ENCODE data around the gene FAM210B.
"Not testable (repeated sequence)": the region's sequence is repeated elsewhere in the genome, so short reads cannot be mapped to it uniquely, and the experiment has no call there.

The FAM210B gene

DNA sequence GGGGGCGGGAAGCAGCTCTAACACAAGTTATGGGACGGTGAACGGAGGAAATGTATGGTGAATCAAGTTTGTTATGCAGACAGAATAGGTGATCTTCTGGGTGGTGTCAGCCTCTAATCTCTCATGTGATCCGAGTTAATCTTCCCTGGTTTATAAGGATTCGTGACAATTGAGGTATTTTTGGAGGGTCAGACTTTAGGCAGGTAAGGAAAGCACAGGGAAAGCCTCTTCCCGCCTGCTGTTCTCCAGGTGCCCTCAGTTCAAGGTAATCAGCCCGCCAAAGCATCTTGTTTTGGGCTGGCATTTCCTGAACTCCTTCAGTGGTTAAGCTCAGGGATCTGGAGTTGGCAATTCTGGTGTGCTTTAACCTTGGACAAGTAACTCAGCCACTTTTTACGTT, 34.9 kb downstream of the FAM210B start:
- no peak for DNase-seq

- DNase-seq: no peak
These were observed 36.4 kb downstream of the FAM210B start for GRCh38 chr20:56395166-56395565.

DNA sequence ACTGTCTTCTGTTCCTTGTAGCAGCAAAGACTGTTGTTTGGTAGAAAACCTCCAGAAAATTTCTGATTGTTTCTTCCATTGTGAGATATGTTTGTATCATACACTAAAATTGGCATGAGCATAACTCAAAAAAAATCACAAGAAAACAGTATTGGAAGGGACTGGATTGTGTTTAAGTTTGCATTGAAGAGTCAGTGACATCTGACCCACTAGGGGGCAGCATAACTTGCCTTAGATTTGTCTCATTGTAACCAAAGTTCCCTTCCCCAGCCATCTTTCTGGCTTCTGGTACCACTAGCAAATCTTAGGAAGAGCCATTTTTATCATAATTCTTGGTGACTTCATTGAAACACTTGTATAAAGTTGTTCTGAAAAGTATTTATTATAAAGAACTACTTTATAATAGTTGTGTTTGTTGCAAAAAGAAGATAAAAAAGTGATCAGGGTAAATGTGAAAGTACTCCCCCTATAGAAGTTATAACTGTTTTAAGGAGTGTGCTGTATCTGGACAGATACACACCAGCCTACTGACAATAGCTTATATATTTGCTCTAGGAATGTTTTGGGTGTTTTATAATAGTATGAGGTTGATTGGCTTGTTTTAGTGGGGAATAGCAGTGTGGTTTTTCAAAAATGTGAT, 41.3 kb downstream of the FAM210B start:
- peak; percentile 11 for DNase-seq

- DNase-seq: no peak
These were observed 44.7 kb downstream of the FAM210B start for GRCh38 chr20:56403465-56403864.

GRCh38 chr20:56405356-56405755, 46.6 kb downstream of the FAM210B start:
- not testable (repeated sequence) for DNase-seq

DNA sequence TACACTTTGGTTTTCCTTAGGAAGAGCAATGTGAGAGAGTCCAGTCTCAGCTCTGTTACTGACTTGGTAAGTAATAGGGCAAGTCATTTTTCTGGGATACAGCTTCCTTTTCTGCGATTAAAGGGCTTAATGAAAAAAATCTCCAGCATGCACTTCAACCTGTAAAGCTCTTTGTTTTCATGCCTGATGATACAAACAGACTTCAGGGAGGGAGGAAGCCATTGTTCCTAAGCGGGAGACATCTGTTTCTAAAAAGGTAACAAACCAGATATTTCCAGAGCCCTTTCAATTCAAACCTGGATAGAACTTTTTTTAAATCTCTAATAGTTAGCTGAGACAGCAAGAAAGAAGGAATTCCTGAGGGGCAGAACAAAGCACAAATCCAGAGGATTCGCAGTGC, 48.1 kb downstream of the FAM210B start:
- DNase-seq: no peak

GRCh38 chr20:56409521-56409920, 50.7 kb downstream of the FAM210B start:
- DNase-seq: peak; percentile 57

GRCh38 chr20:56409956-56410355, 51.2 kb downstream of the FAM210B start:
- no peak for DNase-seq

GRCh38 chr20:56411287-56411686, 52.5 kb downstream of the FAM210B start:
- DNase-seq: not testable (repeated sequence)

GRCh38 chr20:56411759-56412472, 53.1 kb downstream of the FAM210B start, which contains the start of gene CASS4:
TSS of gene CASS4 (plus strand) at chr20:56412260. CDS start at chr20:56412459, 199 bp downstream.
- peak; percentile 87 for DNase-seq

- DNase-seq: no peak
These were observed 53.7 kb downstream of the FAM210B start for GRCh38 chr20:56412473-56412790.

- DNase-seq: no peak
These were observed 54.2 kb downstream of the FAM210B start for GRCh38 chr20:56412949-56413348.

DNA sequence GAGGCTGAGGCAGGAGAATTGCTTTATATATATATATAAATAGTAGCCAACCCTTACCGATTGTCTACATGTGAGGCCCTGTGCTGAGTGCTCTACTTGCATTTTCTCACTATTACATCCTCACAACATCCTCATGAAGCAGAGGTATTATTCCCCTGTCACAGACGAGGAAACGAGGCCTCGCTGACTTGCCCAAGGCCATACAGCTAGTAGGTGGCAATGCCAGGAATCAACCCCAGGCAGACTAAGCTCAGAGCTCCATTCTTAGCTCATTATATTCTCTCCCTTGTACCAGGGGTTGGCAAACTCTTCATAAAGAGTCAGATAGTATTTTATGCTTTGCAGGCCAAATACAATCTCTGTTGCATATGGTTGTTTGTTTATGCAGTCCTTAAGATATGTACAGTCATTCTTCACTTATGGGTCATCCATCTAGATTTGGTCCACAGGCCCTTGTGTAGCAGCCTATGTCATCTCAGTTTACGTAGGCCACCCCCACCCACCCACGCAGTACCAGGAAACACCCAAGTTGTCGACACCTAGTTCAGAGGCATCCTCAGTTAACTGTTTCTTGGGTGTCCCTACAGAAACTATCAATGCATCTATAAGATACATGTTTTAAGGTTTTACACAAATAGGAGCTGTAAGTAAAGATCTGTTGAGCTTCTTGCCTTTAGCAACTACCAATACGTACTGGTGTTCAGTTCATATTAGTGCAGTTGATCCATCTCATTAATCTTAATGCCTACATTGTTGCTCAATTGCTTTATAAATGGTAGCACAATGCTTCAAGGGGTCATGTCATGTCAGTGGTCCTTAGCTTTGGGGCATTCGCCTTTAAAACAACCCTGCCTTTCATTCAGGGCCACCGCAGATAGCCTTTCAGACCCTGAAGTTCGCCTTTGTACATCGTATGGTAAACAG, 56.3 kb downstream of the FAM210B start:
- DNase-seq: no peak

- DNase-seq: no peak
These were observed 58.6 kb downstream of the FAM210B start for GRCh38 chr20:56417402-56417801.

DNA sequence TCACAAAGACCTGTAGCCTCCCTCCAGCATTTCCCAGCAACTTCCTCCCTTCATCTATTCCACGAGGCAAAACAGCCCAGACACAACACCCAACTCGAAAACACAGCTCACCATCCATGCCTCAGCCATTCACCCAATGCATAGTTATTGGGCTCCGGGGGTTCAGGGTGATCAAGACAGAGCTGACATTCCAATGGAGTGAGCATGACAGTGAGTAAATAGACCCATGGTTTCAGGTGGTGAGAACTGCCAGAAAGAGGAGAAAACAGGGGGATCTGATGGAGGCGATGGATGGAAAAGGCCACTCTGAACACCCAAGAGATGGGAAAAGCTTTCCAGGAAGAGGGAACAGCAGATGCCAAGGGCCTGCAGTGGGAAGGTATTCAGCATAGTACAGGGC, 59.1 kb downstream of the FAM210B start:
- no peak for DNase-seq

Measured in GF-D8 (cell line).